Fibroblast of the aortic adventitia (primary cell): ENCODE results near the gene SNX10. TPM values are rescaled to one million over a fixed set of nuclear protein-coding genes. Genes with fewer than 3 reads are reported as not detected.

Source experiments
- DNase-seq: peaks from one replicate; pipeline ENCODE4 v3.0.0-alpha.2; 2010; ENCODE audit warnings: low read depth
- H3K4me3 ChIP-seq: 2 replicates; pipeline ENCODE4 v1.5.1; 2011; ENCODE audit warnings: low read depth, mild to moderate bottlenecking, control low read depth, low read length, moderate library complexity
- CTCF ChIP-seq: IDR thresholded peaks from 2 replicates; pipeline ENCODE4 v1.5.1; 2011; ENCODE audit warnings: mild to moderate bottlenecking, low read length, control low read depth, inconsistent platforms; ENCODE audit not compliant: insufficient read depth
- total RNA-seq: library from RNA; depleted of rRNA; stranded (reverse); fragments of >200 nt; gene quantifications from 2 replicates; pipeline ENCODE4 v1.2.3, GENCODE V29; 2012; ENCODE audit warnings: low replicate concordance

The SNX10 gene
- total RNA-seq, 1 donor = 0.09 TPM

GRCh38 chr7:26356229-26356628 lies 64.6 kb downstream of the SNX10 start:
- TF ChIP-seq CTCF = no peak
- H3K4me3 ChIP-seq = no peak overlapping the region
- no peak for DNase-seq

GRCh38 chr7:26356929-26357798 lies 65.5 kb downstream of the SNX10 start:
- TF ChIP-seq CTCF = no peak
- H3K4me3 ChIP-seq = no peak overlapping the region
- peak; percentile 2 for DNase-seq

DNA sequence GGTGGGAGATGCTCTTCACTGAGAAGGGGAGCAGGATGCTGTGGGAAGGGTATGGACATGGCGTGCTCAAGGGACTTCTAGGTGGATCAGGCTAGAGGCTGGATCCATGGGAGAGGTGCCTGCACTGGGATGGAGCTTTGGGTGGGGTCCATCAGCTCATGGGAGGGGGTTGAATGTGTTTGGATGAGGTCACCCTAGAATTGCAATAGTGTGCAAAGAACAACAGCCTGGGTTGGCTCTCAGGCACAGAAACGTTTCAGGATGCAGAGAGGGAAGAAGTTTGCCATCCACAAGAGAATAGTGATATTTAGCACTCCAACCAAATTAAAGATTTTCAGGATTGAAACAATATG lies 66.1 kb downstream of the SNX10 start:
- no peak for DNase-seq
- no peak for TF ChIP-seq CTCF
- no peak overlapping the region for H3K4me3 ChIP-seq

DNA sequence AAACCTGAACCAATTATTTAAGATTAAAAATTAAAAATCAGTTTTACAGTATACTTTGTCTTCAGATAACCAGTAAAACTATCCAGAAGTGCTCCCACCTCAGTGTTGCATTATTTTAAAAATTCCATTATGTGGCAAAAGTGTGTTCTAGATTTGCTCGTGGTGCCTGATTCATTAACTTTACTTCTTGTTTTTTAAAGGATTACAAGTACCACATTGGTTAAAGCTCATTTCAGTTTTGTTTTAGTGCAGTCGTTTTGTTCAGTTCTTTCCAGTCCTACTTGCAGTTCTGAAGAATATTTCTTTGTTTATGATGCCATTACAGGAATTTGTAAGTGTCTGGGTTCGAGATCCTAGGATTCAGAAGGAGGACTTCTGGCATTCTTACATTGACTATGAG lies 69.0 kb downstream of the SNX10 start:
- no peak for DNase-seq
- no peak overlapping the region for H3K4me3 ChIP-seq
- TF ChIP-seq CTCF = no peak

DNA sequence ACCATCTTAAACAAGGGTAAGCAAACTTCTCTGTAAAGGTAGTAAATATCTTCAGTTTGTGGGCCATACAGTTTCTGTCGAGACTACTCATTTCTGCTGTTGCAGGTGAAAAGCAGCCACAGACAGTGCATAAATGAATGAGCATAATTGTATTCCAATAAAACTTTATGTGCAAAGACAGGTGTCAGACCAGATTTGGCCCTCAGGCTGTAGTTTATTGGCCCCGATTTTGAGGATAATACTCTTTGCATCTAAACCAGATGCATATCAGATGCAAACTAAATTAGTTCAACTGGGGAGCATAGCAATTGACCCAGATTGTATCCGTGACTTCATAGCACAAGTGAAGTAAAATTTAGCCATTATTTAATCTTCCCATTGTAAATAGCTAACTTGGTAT lies 70.0 kb downstream of the SNX10 start:
- no peak overlapping the region for H3K4me3 ChIP-seq
- TF ChIP-seq CTCF = no peak
- no peak for DNase-seq

- no peak overlapping the region for H3K4me3 ChIP-seq
- DNase-seq = no peak
- TF ChIP-seq CTCF = no peak
Measured at GRCh38 chr7:26363465-26363864, 71.8 kb downstream of the SNX10 start.
